SU-DHL-6 (cell line): ENCODE results near the gene UBASH3B.

Experiments
- H2AFZ ChIP-seq: fragments of 200-600 bp; sonication (generic); 2 replicates; pipeline ENCODE4 v1.6.1; 2014; ENCODE audit warnings: low read depth, mild to moderate bottlenecking, moderate library complexity, mixed read lengths, antibody characterized with exemption, low read length; ENCODE audit not compliant: severe bottlenecking
- H3F3A ChIP-seq: fragments of 200-600 bp; shearing (Covaris generic); 2 replicates; pipeline ENCODE4 v1.6.0; 2016; ENCODE audit warnings: antibody characterized with exemption, mild to moderate bottlenecking; ENCODE audit not compliant: insufficient read depth
- H3K27ac ChIP-seq: fragments of 200-600 bp; sonication (generic); 2 replicates; pipeline ENCODE4 v1.5.1; 2016; ENCODE audit warnings: low read depth, mild to moderate bottlenecking, low read length, moderate library complexity, mixed read lengths
- H3K27me3 ChIP-seq: fragments of 200-600 bp; sonication (generic), shearing (Covaris generic); 2 replicates; pipeline ENCODE4 v1.6.0; 2014; ENCODE audit warnings: mild to moderate bottlenecking, low read length
- H3K36me3 ChIP-seq: fragments of 200-600 bp; sonication (generic); 2 replicates; pipeline ENCODE4 v1.6.1; 2014; ENCODE audit warnings: mild to moderate bottlenecking, low read length, mixed read lengths
- H3K4me2 ChIP-seq: fragments of 300-600, 200-600 bp; shearing (Covaris generic), sonication (generic); 2 replicates; pipeline ENCODE4 v1.6.0; 2014; ENCODE audit warnings: low read length, low read depth, mild to moderate bottlenecking; ENCODE audit not compliant: poor library complexity, severe bottlenecking
- H3K4me3 ChIP-seq: fragments of 200-600 bp; sonication (generic); 2 replicates; pipeline ENCODE4 v1.5.1; 2014; ENCODE audit warnings: antibody characterized with exemption, low read length, mild to moderate bottlenecking, mixed read lengths; ENCODE audit not compliant: insufficient read depth, poor library complexity, severe bottlenecking
- H3K79me2 ChIP-seq: fragments of 200-600 bp; sonication (generic); 2 replicates; pipeline ENCODE4 v1.6.1; 2014; ENCODE audit warnings: mild to moderate bottlenecking, low read length, moderate library complexity; ENCODE audit not compliant: insufficient read depth
- H3K9ac ChIP-seq: fragments of 200-600 bp; sonication (generic); 2 replicates; pipeline ENCODE4 v1.7.0; 2014; ENCODE audit warnings: mild to moderate bottlenecking, low read length
- H3K9me2 ChIP-seq: fragments of 200-600 bp; sonication (generic); replicated peaks from 2 replicates; pipeline ENCODE4 v1.6.1; 2014; ENCODE audit warnings: low read length; ENCODE audit not compliant: insufficient read depth
- H3K9me3 ChIP-seq: fragments of 200-600 bp; sonication (generic); 2 replicates; pipeline ENCODE4 v1.6.1; 2014; ENCODE audit warnings: low read length, mixed read lengths; ENCODE audit not compliant: insufficient read depth
- H4K20me1 ChIP-seq: fragments of 200-600 bp; sonication (generic); 2 replicates; pipeline ENCODE4 v1.6.1; 2014; ENCODE audit warnings: low read depth, mild to moderate bottlenecking, antibody characterized with exemption, low read length, moderate library complexity, mixed read lengths
- CTCF ChIP-seq: fragments of 200-600 bp; sonication (generic); IDR thresholded peaks from one replicate; pipeline ENCODE4 v1.5.1; 2017; ENCODE audit warnings: antibody characterized with exemption, mild to moderate bottlenecking, low read length, moderate library complexity; ENCODE audit not compliant: insufficient read depth, poor library complexity, severe bottlenecking
- EZH2phosphoT487 ChIP-seq: fragments of 200-600 bp; sonication (generic), shearing (Covaris generic); conservative IDR thresholded peaks from 2 replicates; pipeline ENCODE4 v1.6.1; 2018; ENCODE audit warnings: mild to moderate bottlenecking, antibody characterized with exemption, low read length, moderate library complexity, mixed read lengths

Gene UBASH3B

GRCh38 chr11:122707901-122708300 lies 52.4 kb downstream of the UBASH3B start:
- Histone ChIP-seq H3K4me2 (no peak overlapping the region), H3K4me3 (no peak overlapping the region), H3K36me3 (no peaks in the 10 kb centered on the region), H3K27ac (no peak overlapping the region), H4K20me1 (no peaks in the 10 kb centered on the region), H2AFZ (no peak overlapping the region), H3K9ac (no peak overlapping the region), H3F3A (no peaks in the 10 kb centered on the region), H3K27me3 (no peaks in the 10 kb centered on the region), H3K79me2 (no peaks in the 10 kb centered on the region), H3K9me3 (no peaks in the 10 kb centered on the region), H3K9me2 (no peaks in the 10 kb centered on the region)
- TF ChIP-seq CTCF = no peak
- TF ChIP-seq EZH2phosphoT487 = no peak

- no peak overlapping the region for H3K9ac ChIP-seq
- TF ChIP-seq EZH2phosphoT487 (no peak), CTCF (no peak)
- no peak overlapping the region for H3K4me2 ChIP-seq
- H3K27ac ChIP-seq = no peak overlapping the region
- H3K36me3 ChIP-seq = no peaks in the 10 kb centered on the region
- no peak overlapping the region for H3K4me3 ChIP-seq
- H3F3A ChIP-seq = no peaks in the 10 kb centered on the region
- H3K79me2 ChIP-seq = no peaks in the 10 kb centered on the region
- H3K27me3 ChIP-seq = no peaks in the 10 kb centered on the region
- H2AFZ ChIP-seq = no peak overlapping the region
- no peaks in the 10 kb centered on the region for H3K9me2 ChIP-seq
- H4K20me1 ChIP-seq = no peaks in the 10 kb centered on the region
- no peaks in the 10 kb centered on the region for H3K9me3 ChIP-seq
Observed at GRCh38 chr11:122709039-122709760, 53.7 kb downstream of the UBASH3B start.

- no peaks in the 10 kb centered on the region for H3K79me2 ChIP-seq
- H3K36me3 ChIP-seq = no peaks in the 10 kb centered on the region
- H3F3A ChIP-seq = no peaks in the 10 kb centered on the region
- no peak overlapping the region for H3K4me2 ChIP-seq
- no peak overlapping the region for H3K4me3 ChIP-seq
- no peaks in the 10 kb centered on the region for H4K20me1 ChIP-seq
- H2AFZ ChIP-seq = no peak overlapping the region
- no peak overlapping the region for H3K27ac ChIP-seq
- TF ChIP-seq EZH2phosphoT487 = no peak
- TF ChIP-seq CTCF = no peak
- H3K9me2 ChIP-seq = no peaks in the 10 kb centered on the region
- H3K9ac ChIP-seq = no peak overlapping the region
- H3K9me3 ChIP-seq = no peaks in the 10 kb centered on the region
- H3K27me3 ChIP-seq = no peaks in the 10 kb centered on the region
Observed at GRCh38 chr11:122711362-122711761, 55.8 kb downstream of the UBASH3B start.
